ENCODE measurements around the gene RRM2. TPM values are rescaled to one million over a fixed set of nuclear protein-coding genes. Genes with fewer than 3 reads are reported as not detected.

RRM2 gene
- total RNA-seq, 1 donor from 2014 or later, result 21.2 TPM

- Mint-ChIP-seq H3K27ac (ENCODE audit: unreplicated experiment) (no peak overlapping the region), H3K9me3 (ENCODE audit: unreplicated experiment) (peaks cover 2% of the 10 kb centered on the region)
These were observed 51.6 kb downstream of the RRM2 start for GRCh38 chr2:10174173-10174572.

GRCh38 chr2:10175441-10175840, 52.9 kb downstream of the RRM2 start:
- Mint-ChIP-seq H3K36me3 (ENCODE audit: unreplicated experiment) (no peaks in the 10 kb centered on the region), H3K4me3 (ENCODE audit: unreplicated experiment) (no peak overlapping the region), H3K4me1 (ENCODE audit: low read depth, unreplicated experiment) (peaks cover 11% of the 10 kb centered on the region), H3K27ac (ENCODE audit: unreplicated experiment) (no peak overlapping the region), H3K27me3 (ENCODE audit: unreplicated experiment) (peaks cover 2% of the 10 kb centered on the region), H3K9me3 (ENCODE audit: unreplicated experiment) (peaks cover 2% of the 10 kb centered on the region)
- no peak for TF ChIP-seq CTCF (IDR thresholded peaks at IDR 0.05; ENCODE audit: partially characterized antibody, unreplicated experiment)
- DNase-seq, result no peak

More at GRCh38 chr2:10174173-10174572, 51.6 kb downstream of the RRM2 start:
- Mint-ChIP-seq H3K27me3 (ENCODE audit: unreplicated experiment) (peaks cover 2% of the 10 kb centered on the region), H3K4me3 (ENCODE audit: unreplicated experiment) (no peak overlapping the region), H3K4me1 (ENCODE audit: low read depth, unreplicated experiment) (peaks cover 11% of the 10 kb centered on the region), H3K36me3 (ENCODE audit: unreplicated experiment) (no peaks in the 10 kb centered on the region)
- TF ChIP-seq CTCF (IDR thresholded peaks at IDR 0.05; ENCODE audit: partially characterized antibody, unreplicated experiment), result no peak
- no peak for DNase-seq

- no peak for DNase-seq
- Mint-ChIP-seq H3K27me3 (ENCODE audit: unreplicated experiment) (no peaks in the 10 kb centered on the region), H3K27ac (ENCODE audit: unreplicated experiment) (no peak overlapping the region), H3K36me3 (ENCODE audit: unreplicated experiment) (peaks cover 7% of the 10 kb centered on the region), H3K9me3 (ENCODE audit: unreplicated experiment) (peaks cover 2% of the 10 kb centered on the region), H3K4me1 (ENCODE audit: low read depth, unreplicated experiment) (no peaks in the 10 kb centered on the region), H3K4me3 (ENCODE audit: unreplicated experiment) (no peak overlapping the region)
- TF ChIP-seq CTCF (IDR thresholded peaks at IDR 0.05; ENCODE audit: partially characterized antibody, unreplicated experiment), result no peak
These were observed 56.2 kb downstream of the RRM2 start for GRCh38 chr2:10178751-10179150.

- no peak overlapping the region for H3K27ac Mint-ChIP-seq (ENCODE audit: unreplicated experiment)
- peaks cover 7% of the 10 kb centered on the region for H3K36me3 Mint-ChIP-seq (ENCODE audit: unreplicated experiment)
- no peaks in the 10 kb centered on the region for H3K4me1 Mint-ChIP-seq (ENCODE audit: low read depth, unreplicated experiment)
- no peak for TF ChIP-seq CTCF (IDR thresholded peaks at IDR 0.05; ENCODE audit: partially characterized antibody, unreplicated experiment)
- no peaks in the 10 kb centered on the region for H3K27me3 Mint-ChIP-seq (ENCODE audit: unreplicated experiment)
- no peak overlapping the region for H3K4me3 Mint-ChIP-seq (ENCODE audit: unreplicated experiment)
- no peak for DNase-seq
- peaks cover 1% of the 10 kb centered on the region for H3K9me3 Mint-ChIP-seq (ENCODE audit: unreplicated experiment)
These were observed 56.9 kb downstream of the RRM2 start for GRCh38 chr2:10179422-10179821.

- Mint-ChIP-seq H3K27ac (ENCODE audit: unreplicated experiment) (no peak overlapping the region), H3K27me3 (ENCODE audit: unreplicated experiment) (no peaks in the 10 kb centered on the region), H3K4me1 (ENCODE audit: low read depth, unreplicated experiment) (peaks cover 4% of the 10 kb centered on the region), H3K4me3 (ENCODE audit: unreplicated experiment) (no peak overlapping the region), H3K9me3 (ENCODE audit: unreplicated experiment) (no peaks in the 10 kb centered on the region), H3K36me3 (ENCODE audit: unreplicated experiment) (peaks cover 7% of the 10 kb centered on the region)
- no peak for TF ChIP-seq CTCF (IDR thresholded peaks at IDR 0.05; ENCODE audit: partially characterized antibody, unreplicated experiment)
- DNase-seq, result no peak
These were observed 57.7 kb downstream of the RRM2 start for GRCh38 chr2:10180229-10180628.

Other genes with a start within 250 kb of the RRM2 start
- 4.3 TPM for gene GRHL1, start 171.0 kb upstream of the RRM2 start, total RNA-seq (ENCODE audit: unreplicated experiment)
- gene KLF11, start 79.2 kb upstream of the RRM2 start, total RNA-seq (ENCODE audit: unreplicated experiment), result 21.1 TPM
- not detected for gene CYS1, start 42.3 kb upstream of the RRM2 start, total RNA-seq (ENCODE audit: unreplicated experiment)
- gene HPCAL1, start 180.2 kb downstream of the RRM2 start, total RNA-seq (ENCODE audit: unreplicated experiment), result 13.1 TPM